Fibroblast of skin of back (primary cell): Measurements from ENCODE around the gene CDH10. TPM values are rescaled to one million over a fixed set of nuclear protein-coding genes. Genes with fewer than 3 reads are reported as not detected.

Experiments used
- DNase-seq: peaks from one replicate; pipeline ENCODE4 v3.0.0-alpha.2; 2013
- polyA plus RNA-seq, 2 experiments: library from polyadenylated mRNA; unstranded; fragments of 120-200 nt; gene quantifications; one replicate each; pipeline ENCODE4 v1.2.1, GENCODE V29; 2013; ENCODE audit not compliant: insufficient read length in 2 of 2

CDH10 gene
- polyA plus RNA-seq (2013, experiment 1 of 2; ENCODE audit: insufficient read length) = 0.05 TPM
- 0.13 TPM for polyA plus RNA-seq (2013, experiment 2 of 2; ENCODE audit: insufficient read length)

DNA sequence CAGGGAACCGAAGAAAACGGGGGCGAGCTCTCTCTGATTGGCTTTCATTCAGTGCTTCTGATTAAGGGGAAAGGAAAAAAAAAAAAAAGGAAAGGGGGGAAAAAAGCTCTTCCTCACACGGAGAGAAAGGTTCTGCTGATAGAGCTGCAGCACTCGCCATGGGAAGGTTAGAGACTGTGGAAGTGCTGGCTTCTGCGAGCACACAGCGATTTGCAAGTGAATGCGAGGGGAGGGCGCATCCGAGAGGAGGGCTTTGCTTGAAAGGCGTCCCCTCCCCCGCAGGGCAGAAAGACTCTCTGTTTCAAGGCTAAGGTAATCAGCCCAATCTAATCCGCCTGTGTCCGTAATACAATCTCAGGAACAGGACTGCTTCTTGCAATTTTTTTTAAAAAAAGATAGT, at the start of gene CDH10:
Gene CDH10 (minus strand): TSS at position 218 of the 400 bp plus-strand sequence. CDS start 51,488 bp downstream, outside the sequence.
- no peak for DNase-seq

DNA sequence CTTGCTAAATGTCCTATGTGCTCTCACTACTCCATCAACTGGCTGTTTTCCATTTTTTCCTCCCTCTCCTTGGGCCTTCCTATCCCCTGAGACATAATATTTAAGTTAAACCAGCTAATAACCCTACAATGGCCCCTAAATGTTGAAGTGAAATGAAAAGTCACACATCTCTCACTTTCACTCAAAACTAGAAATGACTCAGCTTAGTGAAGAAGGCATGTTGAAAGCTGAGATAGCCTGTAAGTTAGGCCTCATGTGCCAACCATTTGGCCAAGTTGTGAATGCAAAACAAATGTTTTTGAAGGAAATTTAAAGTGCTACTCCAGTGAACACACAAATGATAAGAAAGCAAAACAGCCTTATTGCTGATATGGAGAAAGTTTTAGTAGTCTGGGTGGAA, 48.8 kb upstream of the CDH10 start:
- DNase-seq = no peak

- no peak for DNase-seq
These were observed 46.3 kb upstream of the CDH10 start for GRCh38 chr5:24691074-24691473.

DNA sequence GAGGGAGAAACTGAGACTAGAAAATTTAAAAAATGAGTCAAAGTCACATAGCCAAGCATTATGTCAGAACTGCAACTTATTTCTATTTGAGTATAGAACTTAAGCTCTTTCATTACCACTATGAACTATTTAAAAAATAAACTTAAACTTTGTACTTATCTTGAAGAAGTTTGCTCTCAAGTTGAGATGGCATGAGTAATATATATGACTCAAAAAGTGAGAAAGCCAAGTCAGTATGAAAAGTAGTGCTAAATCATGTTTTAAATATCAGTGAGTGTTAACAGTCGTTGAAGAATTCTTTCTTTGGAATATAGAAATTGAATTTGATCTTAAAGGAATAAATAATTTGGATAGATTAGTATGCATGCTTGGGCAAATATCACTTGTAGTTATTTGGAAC, 36.3 kb upstream of the CDH10 start:
- DNase-seq = no peak

- DNase-seq = no peak
These were observed 23.3 kb upstream of the CDH10 start for GRCh38 chr5:24668050-24668449.

- DNase-seq = no peak
These were observed 4.8 kb upstream of the CDH10 start for GRCh38 chr5:24649531-24649930.

GRCh38 chr5:24646915-24647314, 2.1 kb upstream of the CDH10 start:
- DNase-seq = no peak

DNA sequence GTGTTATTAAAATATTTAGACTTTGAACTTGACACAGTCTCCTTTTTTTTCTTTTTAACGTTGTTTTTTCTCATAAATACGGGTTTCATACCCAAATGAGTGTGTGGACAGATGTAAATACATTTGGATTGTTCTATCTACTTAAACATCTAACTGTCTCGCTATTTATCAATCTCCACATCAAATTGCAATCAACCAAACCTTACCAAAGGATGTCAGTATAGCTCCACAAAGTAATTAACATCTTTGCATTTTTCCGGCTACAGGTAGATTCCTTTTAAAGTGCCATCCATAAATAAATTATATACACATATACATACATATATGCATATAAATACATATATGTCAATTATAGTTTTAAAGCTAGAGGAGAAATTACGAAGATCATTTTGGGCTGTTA, 705 bp upstream of the CDH10 start:
- no peak for DNase-seq

- DNase-seq = no peak
These were observed 898 bp downstream of the CDH10 start for GRCh38 chr5:24643880-24644279.

GRCh38 chr5:24643156-24643555, 1.6 kb downstream of the CDH10 start:
- no peak for DNase-seq

DNA sequence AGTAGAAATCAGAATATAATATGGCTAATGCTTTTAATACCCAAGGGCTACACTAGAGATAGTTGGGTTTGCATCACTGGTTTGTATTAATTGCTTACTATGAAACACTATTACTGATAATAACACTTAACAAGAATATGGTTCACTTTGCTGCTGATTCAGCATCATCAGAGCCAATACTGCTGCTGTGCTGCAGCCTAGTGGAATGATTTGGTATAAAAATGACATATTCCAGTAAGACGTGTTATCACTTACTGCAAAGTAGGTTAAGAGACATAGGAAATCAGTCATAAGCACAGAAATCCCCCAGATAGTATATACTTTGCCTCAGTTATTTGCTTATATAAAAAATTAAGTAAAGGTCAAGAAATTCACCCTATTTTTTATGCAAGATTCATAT, 2.8 kb downstream of the CDH10 start:
- peak; percentile 8 for DNase-seq

DNA sequence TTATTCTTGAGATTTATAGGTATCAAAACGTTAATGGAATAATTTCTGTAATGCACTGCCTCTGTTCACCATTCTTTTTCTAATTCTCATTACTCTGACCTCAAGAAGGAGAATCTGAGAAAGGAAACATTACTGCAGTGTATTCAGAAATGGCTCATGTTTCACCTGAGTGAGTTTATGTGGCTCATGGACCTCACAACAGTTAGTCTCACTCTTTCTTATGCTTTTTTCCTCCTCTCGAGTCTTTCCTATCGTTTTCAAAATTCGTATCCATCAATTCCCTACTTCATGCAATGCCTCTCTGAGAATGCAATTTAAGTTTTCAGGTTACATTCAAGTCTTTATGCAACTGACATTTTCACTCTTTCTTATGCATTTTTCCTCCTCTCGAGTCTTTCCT, 9.6 kb downstream of the CDH10 start:
- no peak for DNase-seq

DNA sequence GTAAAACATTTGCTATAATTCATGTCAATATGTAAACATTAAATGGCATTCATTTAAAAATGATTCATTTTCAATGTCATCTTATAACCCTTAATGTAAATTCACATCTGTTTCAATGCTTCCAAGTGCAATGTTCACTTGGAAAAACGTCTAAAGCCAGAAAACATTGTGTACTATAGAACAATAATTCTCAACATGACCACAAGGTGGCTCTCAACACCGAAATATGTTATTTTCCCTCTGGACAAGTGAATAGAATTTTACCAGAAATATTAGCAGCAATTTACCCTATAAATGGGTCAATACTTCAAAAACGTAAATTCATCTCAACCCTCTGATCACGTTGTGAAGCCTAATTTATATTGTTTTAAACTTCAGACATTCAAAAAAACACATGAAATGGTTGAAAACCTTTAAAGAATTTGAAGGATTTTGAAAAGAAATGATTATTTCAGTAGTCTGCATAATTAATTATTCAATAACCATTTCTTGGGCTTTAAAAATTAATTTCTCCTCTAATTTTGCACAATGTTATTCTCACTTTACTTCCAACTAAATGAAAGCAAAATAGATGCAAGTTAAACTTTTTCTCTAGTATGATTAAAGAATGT, 11.0 kb downstream of the CDH10 start:
- peak; percentile 32 for DNase-seq

DNA sequence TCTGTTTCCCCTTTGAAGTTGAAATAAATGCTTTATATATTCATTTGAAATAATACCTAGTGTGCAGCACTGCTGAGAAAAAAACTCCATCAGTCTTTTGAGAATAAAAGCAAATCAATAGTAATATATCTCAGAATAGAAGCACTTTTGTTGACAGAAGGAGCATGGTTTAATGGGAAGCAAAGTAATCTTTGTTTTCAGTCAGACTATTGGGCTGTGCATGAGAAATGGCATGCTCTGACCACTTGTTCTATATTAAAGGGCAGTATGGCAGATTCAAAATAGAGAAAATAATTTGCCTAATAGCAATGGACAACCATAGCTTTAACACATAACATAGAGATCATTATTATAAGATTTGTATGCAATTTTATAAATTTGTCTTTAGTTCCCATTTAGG, 12.4 kb downstream of the CDH10 start:
- DNase-seq = no peak

- DNase-seq = no peak
These were observed 13.9 kb downstream of the CDH10 start for GRCh38 chr5:24630918-24631317.

GRCh38 chr5:24629798-24630197, 15.0 kb downstream of the CDH10 start:
- no peak for DNase-seq

- no peak for DNase-seq
These were observed 19.9 kb downstream of the CDH10 start for GRCh38 chr5:24624872-24625271.

DNA sequence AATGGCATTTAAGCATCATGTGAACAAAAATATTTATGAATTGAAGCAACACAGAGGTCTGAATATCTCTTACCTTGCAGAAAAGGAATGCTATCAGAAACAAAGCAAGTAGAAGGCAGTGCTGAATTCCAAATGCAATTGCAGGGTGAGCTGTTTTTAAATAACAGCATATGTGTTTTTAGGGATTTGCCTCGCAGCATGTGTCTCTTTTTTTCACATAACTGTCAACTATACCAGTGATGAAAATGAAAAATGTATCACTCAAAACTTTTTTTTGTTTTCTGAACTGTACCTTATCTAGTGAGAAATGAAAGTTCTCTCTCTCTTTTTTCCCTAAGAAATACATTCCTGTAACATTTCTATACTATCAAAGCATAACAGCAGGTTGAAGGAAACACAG, 21.2 kb downstream of the CDH10 start:
- DNase-seq = no peak

GRCh38 chr5:24623031-24623430, 21.7 kb downstream of the CDH10 start:
- DNase-seq = no peak

GRCh38 chr5:24621792-24622191, 23.0 kb downstream of the CDH10 start:
- no peak for DNase-seq

DNA sequence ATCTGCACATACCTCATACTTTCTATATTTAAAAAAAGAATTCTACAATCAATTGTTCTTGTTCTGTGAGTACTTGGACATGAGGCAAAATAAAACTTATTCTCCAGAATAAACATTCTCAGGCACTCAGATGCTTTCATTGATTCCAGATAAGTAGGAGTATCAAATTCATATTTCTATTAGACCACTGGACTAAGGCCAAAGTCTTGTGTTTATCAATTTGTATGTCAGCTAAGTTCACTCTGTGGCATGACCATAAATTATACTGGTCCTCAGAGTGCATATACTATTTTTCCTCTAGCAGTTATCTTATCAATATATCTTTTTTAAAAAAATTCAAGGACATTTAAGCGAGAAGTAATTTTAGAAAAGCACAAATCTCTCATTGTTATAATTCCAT, 28.2 kb downstream of the CDH10 start:
- DNase-seq = no peak

- no peak for DNase-seq
These were observed 29.6 kb downstream of the CDH10 start for GRCh38 chr5:24615159-24615558.

DNA sequence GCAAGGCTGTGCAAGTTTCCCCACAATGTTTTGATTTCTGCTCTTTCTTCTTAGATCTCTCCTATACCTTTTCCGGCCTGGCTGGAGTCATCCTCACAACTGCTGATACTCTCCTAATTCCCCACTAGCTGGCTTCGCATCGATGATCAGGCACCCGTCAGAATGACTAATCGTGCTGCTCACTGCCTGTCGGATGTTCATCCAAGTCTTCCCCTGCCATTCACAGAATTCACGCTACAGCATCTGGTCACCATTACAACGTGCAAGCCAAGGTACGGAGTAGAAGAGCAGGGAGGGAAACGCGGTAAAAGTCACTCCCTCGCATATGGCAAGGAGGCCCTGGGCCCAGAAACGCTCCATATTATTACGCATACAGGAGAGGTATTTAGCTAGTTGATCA, 35.1 kb downstream of the CDH10 start:
- no peak for DNase-seq

GRCh38 chr5:24606971-24607370, 37.8 kb downstream of the CDH10 start:
- no peak for DNase-seq

- no peak for DNase-seq
These were observed 42.6 kb downstream of the CDH10 start for GRCh38 chr5:24602188-24602587.
